Left ventricle myocardium inferior (tissue), 1 donor: ENCODE data around the gene TMEM235. TPM values are rescaled to one million over a fixed set of nuclear protein-coding genes. Genes with fewer than 3 reads are reported as not detected.

Source experiments
- DNase-seq: peaks from one replicate; pipeline ENCODE4 v3.0.0-alpha.2; 2020
- H3K27ac ChIP-seq: fragments of 200-600 bp; replicated peaks from 2 replicates; pipeline ENCODE4 v1.8.0; 2021
- H3K27me3 ChIP-seq: fragments of 200-600 bp; 2 replicates; pipeline ENCODE4 v1.8.0; 2021; ENCODE audit warnings: low read depth
- H3K36me3 ChIP-seq: fragments of 200-600 bp; 2 replicates; pipeline ENCODE4 v1.8.0; 2021
- H3K4me1 ChIP-seq: fragments of 200-600 bp; 2 replicates; pipeline ENCODE4 v1.8.0; 2021
- H3K4me3 ChIP-seq: fragments of 200-600 bp; 2 replicates; pipeline ENCODE4 v1.8.0; 2021; ENCODE audit warnings: mild to moderate bottlenecking, moderate library complexity
- H3K9me3 ChIP-seq: fragments of 200-600 bp; replicated peaks from 2 replicates; pipeline ENCODE4 v1.8.0; 2021
- intact Hi-C: fragments of 100-400 bp; cut with micrococcal nuclease; formaldehyde crosslinking; loops from one replicate; pipeline ENCODE4 v1.11.0; 2022
- total RNA-seq: library from RNA; stranded (reverse); fragmentation: NEBNext Ultra II Directional; extraction: Animal tissue kit (Norgen Biotek cat#: 25700); gene quantifications from one replicate; pipeline ENCODE4 v1.2.1, GENCODE V29; 2021
- TF ChIP-seq, protein P1 (sequence below): fragments of 200-600 bp; IDR thresholded peaks from 2 replicates; pipeline ENCODE4 v1.8.0; 2021; ENCODE audit warnings: antibody characterized with exemption, mild to moderate bottlenecking, borderline replicate concordance
- donor health status: DM: no; HTN: yes; CAD: no; lungs with severe emphysema.

Gene TMEM235
- total RNA-seq, 1 donor from 2014 or later, result not detected

DNA sequence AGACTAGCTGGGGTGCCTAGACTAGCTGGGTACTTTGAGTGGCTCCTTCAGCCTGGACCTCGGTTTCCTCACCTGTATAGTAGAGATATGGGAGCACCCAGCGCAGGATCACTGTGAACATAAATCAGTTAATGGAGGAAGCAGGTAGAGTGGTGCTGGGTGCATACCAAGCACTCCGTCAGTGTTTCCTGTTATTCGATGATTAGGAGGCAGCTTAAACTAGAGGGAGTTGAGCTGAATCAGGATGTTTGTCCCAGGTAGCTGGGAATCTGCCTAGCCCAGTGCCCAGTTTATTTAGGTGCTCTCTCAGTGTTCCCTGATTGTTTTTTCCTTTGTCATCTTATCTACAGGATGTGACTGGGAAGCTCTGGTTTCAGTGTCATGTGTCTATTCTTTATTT, 8.4 kb upstream of the TMEM235 start:
- no peaks in the 10 kb centered on the region for H3K9me3 ChIP-seq
- no peaks in the 10 kb centered on the region for H3K36me3 ChIP-seq
- peak overlapping the region; percentile 33 for H3K27ac ChIP-seq
- TF ChIP-seq, protein P1, sequence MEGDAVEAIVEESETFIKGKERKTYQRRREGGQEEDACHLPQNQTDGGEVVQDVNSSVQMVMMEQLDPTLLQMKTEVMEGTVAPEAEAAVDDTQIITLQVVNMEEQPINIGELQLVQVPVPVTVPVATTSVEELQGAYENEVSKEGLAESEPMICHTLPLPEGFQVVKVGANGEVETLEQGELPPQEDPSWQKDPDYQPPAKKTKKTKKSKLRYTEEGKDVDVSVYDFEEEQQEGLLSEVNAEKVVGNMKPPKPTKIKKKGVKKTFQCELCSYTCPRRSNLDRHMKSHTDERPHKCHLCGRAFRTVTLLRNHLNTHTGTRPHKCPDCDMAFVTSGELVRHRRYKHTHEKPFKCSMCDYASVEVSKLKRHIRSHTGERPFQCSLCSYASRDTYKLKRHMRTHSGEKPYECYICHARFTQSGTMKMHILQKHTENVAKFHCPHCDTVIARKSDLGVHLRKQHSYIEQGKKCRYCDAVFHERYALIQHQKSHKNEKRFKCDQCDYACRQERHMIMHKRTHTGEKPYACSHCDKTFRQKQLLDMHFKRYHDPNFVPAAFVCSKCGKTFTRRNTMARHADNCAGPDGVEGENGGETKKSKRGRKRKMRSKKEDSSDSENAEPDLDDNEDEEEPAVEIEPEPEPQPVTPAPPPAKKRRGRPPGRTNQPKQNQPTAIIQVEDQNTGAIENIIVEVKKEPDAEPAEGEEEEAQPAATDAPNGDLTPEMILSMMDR, result no peak
- intact Hi-C loops, result no loop called here
- H3K4me3 ChIP-seq, result no peak overlapping the region
- peaks cover 15% of the 10 kb centered on the region for H3K4me1 ChIP-seq
- no peaks in the 10 kb centered on the region for H3K27me3 ChIP-seq
- no peak for DNase-seq

- no peak for DNase-seq
- Histone ChIP-seq H3K9me3 (no peaks in the 10 kb centered on the region), H3K36me3 (no peaks in the 10 kb centered on the region), H3K4me1 (peaks cover 15% of the 10 kb centered on the region), H3K27ac (peak overlapping the region; percentile 33), H3K4me3 (no peak overlapping the region), H3K27me3 (no peaks in the 10 kb centered on the region)
- intact Hi-C loops, result no loop called here
- TF ChIP-seq, protein P1, result no peak
Observed at GRCh38 chr17:78223765-78224164, 7.7 kb upstream of the TMEM235 start.

GRCh38 chr17:78224231-78225087, 7.0 kb upstream of the TMEM235 start:
- intact Hi-C loops, result no loop called here
- Histone ChIP-seq H3K9me3 (no peaks in the 10 kb centered on the region), H3K4me1 (peaks cover 15% of the 10 kb centered on the region), H3K36me3 (no peaks in the 10 kb centered on the region), H3K27me3 (peaks cover 4% of the 10 kb centered on the region), H3K4me3 (no peak overlapping the region), H3K27ac (no peak overlapping the region)
- TF ChIP-seq, protein P1, result no peak
- no peak for DNase-seq

- Histone ChIP-seq H3K36me3 (no peaks in the 10 kb centered on the region), H3K4me1 (peaks cover 15% of the 10 kb centered on the region), H3K4me3 (no peak overlapping the region), H3K27me3 (peaks cover 12% of the 10 kb centered on the region), H3K9me3 (no peaks in the 10 kb centered on the region), H3K27ac (no peak overlapping the region)
- intact Hi-C loops, result no loop called here
- TF ChIP-seq, protein P1, result no peak
- no peak for DNase-seq
Observed at GRCh38 chr17:78225088-78225865, 6.2 kb upstream of the TMEM235 start.

DNA sequence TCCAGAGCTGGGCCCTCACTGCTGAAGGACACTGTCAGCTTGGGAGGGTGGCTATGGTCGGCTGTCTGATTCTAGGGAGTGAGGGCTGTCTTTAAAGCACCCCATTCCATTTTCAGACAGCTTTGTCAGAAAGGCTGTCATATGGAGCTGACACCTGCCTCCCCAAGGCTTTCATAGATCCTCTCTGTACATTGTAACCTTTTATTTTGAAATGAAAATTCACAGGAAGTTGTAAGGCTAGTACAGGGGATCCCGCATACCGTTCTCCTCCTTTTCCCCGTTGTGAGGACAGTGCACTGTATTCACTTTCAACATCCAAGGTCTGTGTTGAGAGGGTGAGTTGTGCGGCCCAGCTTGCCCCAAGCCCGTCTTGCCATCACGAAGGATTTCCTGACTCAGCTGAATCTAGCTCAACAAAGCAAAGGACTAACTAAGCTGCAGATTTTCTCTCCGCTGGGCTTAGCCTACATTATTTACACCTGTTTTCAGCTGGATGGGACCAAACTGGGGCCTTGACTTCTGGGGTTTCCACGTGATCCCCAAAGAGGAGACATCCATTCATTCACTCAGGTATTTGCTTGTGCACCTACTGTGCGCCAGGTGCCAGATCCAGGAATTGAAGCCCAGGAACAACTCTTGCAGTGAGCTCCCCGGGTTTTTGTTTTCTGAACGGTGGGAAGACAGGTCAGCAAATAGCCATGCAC, 5.2 kb upstream of the TMEM235 start:
- Histone ChIP-seq H3K9me3 (no peaks in the 10 kb centered on the region), H3K4me1 (peaks cover 15% of the 10 kb centered on the region), H3K4me3 (no peak overlapping the region), H3K36me3 (no peaks in the 10 kb centered on the region), H3K27ac (no peak overlapping the region), H3K27me3 (peaks cover 22% of the 10 kb centered on the region)
- TF ChIP-seq, protein P1, result no peak
- DNase-seq, result no peak
- intact Hi-C loops, result no loop called here
